H1 (cell line): Measurements from ENCODE around the gene VAX1. TPM values are rescaled to one million over a fixed set of nuclear protein-coding genes. Genes with fewer than 3 reads are reported as not detected.

Experiments used
- CBX8 ChIP-seq: fragments of 300-800, 300-1000 bp; sonication (generic); IDR thresholded peaks from 2 replicates; pipeline ENCODE4 v1.7.1; 2016; ENCODE audit warnings: low read depth, low read length, borderline replicate concordance
- CHD7 ChIP-seq: fragments of 300-600 bp; sonication (generic); IDR thresholded peaks from 2 replicates; pipeline ENCODE4 v1.7.1; 2012; ENCODE audit warnings: low read length, moderate library complexity, mild to moderate bottlenecking, inconsistent platforms; ENCODE audit not compliant: insufficient replicate concordance
- CTBP2 ChIP-seq: IDR thresholded peaks from 2 replicates; pipeline ENCODE4 v1.7.0; 2011; ENCODE audit warnings: borderline replicate concordance, mild to moderate bottlenecking, moderate library complexity, mixed read lengths, low read length; ENCODE audit not compliant: insufficient read depth, insufficient read length
- RNF2 ChIP-seq: fragments of 200-900, 300-1000 bp; sonication (generic); IDR thresholded peaks from 2 replicates; pipeline ENCODE4 v1.7.1; 2016; ENCODE audit warnings: borderline replicate concordance, low read depth, mild to moderate bottlenecking, antibody characterized with exemption, low read length; ENCODE audit not compliant: poor library complexity, severe bottlenecking; ENCODE audit errors: missing control alignments
- polyA plus RNA-seq, 7 experiments: library from polyadenylated mRNA; depleted of rRNA in 3 of 7; stranded (reverse) in 5 of 7; unstranded in 2 of 7; fragments of >200 nt in 5 of 7; fragments of 200-250 nt in 2 of 7; gene quantifications; 1 replicate in 5 of 7; 2 replicates in 1 of 7; 4 replicates in 1 of 7; pipeline versions ENCODE4 v1.2.1 to v1.2.3, GENCODE V29; 2011 to 2013; ENCODE audit warnings: missing spikeins in 2 of 7, mixed read lengths in 2 of 7
- total RNA-seq: library from RNA; stranded (reverse); fragmentation: NEBNext Ultra II Directional; extraction: Animal tissue kit (Norgen Biotek cat#: 25700); gene quantifications from 2 replicates; pipeline ENCODE4 v1.2.1, GENCODE V29; 2021
- TF ChIP-seq, protein P1 (sequence below): IDR thresholded peaks from 2 replicates; pipeline ENCODE4 v1.6.1; 2011; ENCODE audit warnings: low read length, improper control_type of control experiment
- TF ChIP-seq, protein P2 (sequence below), 3 experiments: IDR thresholded peaks; 1 replicate in 2 of 3; 2 replicates in 1 of 3; pipeline versions ENCODE4 v1.5.1 to v1.6.1; 2011; ENCODE audit warnings: low read length in 3 of 3, mild to moderate bottlenecking in 3 of 3, inconsistent platforms in 2 of 3, low read depth in 1 of 3, moderate library complexity in 1 of 3; ENCODE audit not compliant: insufficient read depth in 1 of 3; ENCODE audit errors: control extremely low read depth in 1 of 3

The VAX1 gene
- total and polyA plus RNA-seq, 2 of the 8 experiments (the other 6 are each of a cell fraction or from before 2014, with no cell fraction given), result not detected

GRCh38 chr10:117130862-117131375, 7.2 kb downstream of the VAX1 start (continued):
- TF ChIP-seq CHD7 (no peak), CTBP2 (peak; percentile 19), CBX8 (0 out of 2 replicates have a peak, but pooled peaks have one; percentile 30), RNF2 (peak; percentile 33)
- TF ChIP-seq, protein P1, sequence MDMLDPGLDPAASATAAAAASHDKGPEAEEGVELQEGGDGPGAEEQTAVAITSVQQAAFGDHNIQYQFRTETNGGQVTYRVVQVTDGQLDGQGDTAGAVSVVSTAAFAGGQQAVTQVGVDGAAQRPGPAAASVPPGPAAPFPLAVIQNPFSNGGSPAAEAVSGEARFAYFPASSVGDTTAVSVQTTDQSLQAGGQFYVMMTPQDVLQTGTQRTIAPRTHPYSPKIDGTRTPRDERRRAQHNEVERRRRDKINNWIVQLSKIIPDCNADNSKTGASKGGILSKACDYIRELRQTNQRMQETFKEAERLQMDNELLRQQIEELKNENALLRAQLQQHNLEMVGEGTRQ, result no peak
- TF ChIP-seq, protein P2, sequence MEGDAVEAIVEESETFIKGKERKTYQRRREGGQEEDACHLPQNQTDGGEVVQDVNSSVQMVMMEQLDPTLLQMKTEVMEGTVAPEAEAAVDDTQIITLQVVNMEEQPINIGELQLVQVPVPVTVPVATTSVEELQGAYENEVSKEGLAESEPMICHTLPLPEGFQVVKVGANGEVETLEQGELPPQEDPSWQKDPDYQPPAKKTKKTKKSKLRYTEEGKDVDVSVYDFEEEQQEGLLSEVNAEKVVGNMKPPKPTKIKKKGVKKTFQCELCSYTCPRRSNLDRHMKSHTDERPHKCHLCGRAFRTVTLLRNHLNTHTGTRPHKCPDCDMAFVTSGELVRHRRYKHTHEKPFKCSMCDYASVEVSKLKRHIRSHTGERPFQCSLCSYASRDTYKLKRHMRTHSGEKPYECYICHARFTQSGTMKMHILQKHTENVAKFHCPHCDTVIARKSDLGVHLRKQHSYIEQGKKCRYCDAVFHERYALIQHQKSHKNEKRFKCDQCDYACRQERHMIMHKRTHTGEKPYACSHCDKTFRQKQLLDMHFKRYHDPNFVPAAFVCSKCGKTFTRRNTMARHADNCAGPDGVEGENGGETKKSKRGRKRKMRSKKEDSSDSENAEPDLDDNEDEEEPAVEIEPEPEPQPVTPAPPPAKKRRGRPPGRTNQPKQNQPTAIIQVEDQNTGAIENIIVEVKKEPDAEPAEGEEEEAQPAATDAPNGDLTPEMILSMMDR (IDR thresholded peaks at IDR 0.05; ENCODE audit: control extremely low read depth in 1 of 3, insufficient read depth in 1 of 3, low read depth in 1 of 3, low read length in 3 of 3), result no peak
